Ovary (tissue), 9 donors: ENCODE results near the gene GSN. TPM values are rescaled to one million over a fixed set of nuclear protein-coding genes. Genes with fewer than 3 reads are reported as not detected.

Experiments
- DNase-seq, 5 donors: peaks; one replicate each; pipeline ENCODE4 v3.0.0-alpha.2; 2019 to 2020
- H3K27ac ChIP-seq, 2 donors: fragments of 200-600 bp; one replicate each; pipeline versions ENCODE4 v1.5.1 to v1.8.0; 2019 to 2022
- H3K27me3 ChIP-seq: fragments of 200-600 bp; one replicate; pipeline ENCODE4 v1.8.0; 2022
- H3K36me3 ChIP-seq: fragments of 200-600 bp; sonication (generic); one replicate; pipeline ENCODE4 v1.5.1; 2019
- H3K4me1 ChIP-seq: one replicate; pipeline ENCODE4 v1.8.1; 2013; ENCODE audit warnings: mild to moderate bottlenecking, moderate library complexity; ENCODE audit not compliant: insufficient read depth
- H3K4me3 ChIP-seq: fragments of 200-600 bp; sonication (generic); one replicate; pipeline ENCODE4 v1.5.1; 2017
- H3K9me3 ChIP-seq, 2 donors: fragments of 200-600 bp in 1 of 2; sonication (generic) in 1 of 2; one replicate each; pipeline versions ENCODE4 v1.5.1 to v1.8.1; 2013 to 2019; ENCODE audit warnings: mild to moderate bottlenecking in 1 of 2, moderate library complexity in 1 of 2
- CTCF ChIP-seq, 3 donors: fragments of 450-650 bp in 2 of 3; fragments of 200-600 bp in 1 of 3; IDR thresholded peaks; one replicate each; pipeline versions ENCODE4 v1.5.1 to v1.8.0; 2016 to 2022; ENCODE audit warnings: antibody characterized with exemption in 3 of 3, mild to moderate bottlenecking in 1 of 3
- EP300 ChIP-seq: sonication (generic); formaldehyde crosslinking; IDR thresholded peaks from one replicate; pipeline ENCODE4 v1.6.1; 2017; ENCODE audit warnings: antibody characterized with exemption
- POLR2A ChIP-seq: fragments of 450-650 bp; IDR thresholded peaks from one replicate; pipeline ENCODE4 v1.6.1; 2017; ENCODE audit warnings: antibody characterized with exemption, mild to moderate bottlenecking, moderate library complexity
- WGBS, 3 donors: extraction: QIAGEN DNeasy Blood & Tissue Kit in 1 of 3; methylation state at CpG; one replicate each; pipeline versions ENCODE4 v1.1.5 to v1.1.7; 2013 to 2017; 5-methylcytosine and 5-hydroxymethylcytosine counted together
- intact Hi-C, 4 donors: fragments of 100-400 bp; cut with DNase I; formaldehyde crosslinking; loops; one replicate each; pipeline versions ENCODE4 v1.11.0 to v1.15.1; 2022 to 2023
- polyA plus RNA-seq, 2 donors: library from polyadenylated mRNA; stranded (reverse); fragments of 200-250 nt in 1 of 2; fragments of 350-450 nt in 1 of 2; fragmentation: Illumina TruSeq in 1 of 2; extraction: RNeasy Lipid Tissue Mini Kit (QIAGEN cat#74804) in 1 of 2; gene quantifications; one replicate each; pipeline ENCODE4 v1.2.3, GENCODE V29; 2013 to 2014
- total RNA-seq, 7 donors: library from RNA; depleted of rRNA in 2 of 7; stranded (reverse); fragments of >200 nt in 2 of 7; fragmentation: NEBNext Ultra II Directional in 3 of 7; extraction: Animal tissue kit (Norgen Biotek cat#: 25700) in 3 of 7; gene quantifications; one replicate each; pipeline versions ENCODE4 v1.1.0 to v1.2.4, GENCODE V29; 2016 to 2023
- donor health status: DM: no; HTN: no; CAD: no; lungs with moderate emphysema.
- donor health status: DM: no; HTN: no; CAD: no.
- donor health status: Bipolar disorder and iron deficiency.
- donor health status: DM: yes; HTN: yes; CAD: no.
- donor health status: DM: no; HTN: no; CAD: no.
- donor health status: DM: yes; HTN: yes; CAD: no.

GSN gene
- total and polyA plus RNA-seq, 9 donors = 188 to 706 (median 370) TPM

GRCh38 chr9:121220996-121221663 lies 46.8 kb upstream of the GSN start:
- intact Hi-C loops = loop anchor here in 1 of 4 donors (5.0 kb wide), 2 partner anchors 161 to 176 kb away; no protein-coding TSS in a partner anchor
- peaks cover 3% of the 10 kb centered on the region for H3K4me1 ChIP-seq
- H3K27ac ChIP-seq = no peak overlapping the region
- H3K9me3 ChIP-seq = no peaks in the 10 kb centered on the region
- DNase-seq = no peak
- no peak overlapping the region for H3K4me3 ChIP-seq
- WGBS, 3 donors = 87 to 91% (median 90%) methylated on average over 13 of the region's 13 CpGs
- no peaks in the 10 kb centered on the region for H3K36me3 ChIP-seq
- TF ChIP-seq POLR2A = no peak
- no peak for TF ChIP-seq CTCF (IDR thresholded peaks at IDR 0.05)
- no peak for TF ChIP-seq EP300
- no peaks in the 10 kb centered on the region for H3K27me3 ChIP-seq

- Histone ChIP-seq H3K27ac (no peak overlapping the region), H3K36me3 (no peaks in the 10 kb centered on the region), H3K4me3 (no peak overlapping the region), H3K27me3 (no peaks in the 10 kb centered on the region), H3K4me1 (peaks cover 3% of the 10 kb centered on the region), H3K9me3 (no peaks in the 10 kb centered on the region)
- no peak for DNase-seq
- 96 to 98% (median 97%) methylated on average over 2 of the region's 2 CpGs for WGBS, 3 donors
- intact Hi-C loops = loop anchor here in 1 of 4 donors (5.0 kb wide), 2 partner anchors 161 to 176 kb away; no protein-coding TSS in a partner anchor
- no peak for TF ChIP-seq EP300
- no peak for TF ChIP-seq CTCF (IDR thresholded peaks at IDR 0.05)
- no peak for TF ChIP-seq POLR2A
These were observed 46.3 kb upstream of the GSN start for GRCh38 chr9:121221664-121222055.

- 42 to 53% (median 49%) methylated on average over 12 of the region's 12 CpGs for WGBS, 3 donors
- TF ChIP-seq POLR2A (no peak), CTCF (IDR thresholded peaks at IDR 0.05) (peak; percentile 41 to 55 (median 48))
- no peaks in the 10 kb centered on the region for H3K36me3 ChIP-seq
- intact Hi-C loops = loop anchor here in 1 of 4 donors (5.0 kb wide), 2 partner anchors 160 to 175 kb away; no protein-coding TSS in a partner anchor
- no peaks in the 10 kb centered on the region for H3K27me3 ChIP-seq
- no peaks in the 10 kb centered on the region for H3K9me3 ChIP-seq
- H3K4me1 ChIP-seq = peaks cover 3% of the 10 kb centered on the region
- no peak overlapping the region for H3K27ac ChIP-seq
- DNase-seq = peak in 1 of 5 donors; percentile 18
- H3K4me3 ChIP-seq = no peak overlapping the region
These were observed 45.3 kb upstream of the GSN start for GRCh38 chr9:121222524-121223171.

GRCh38 chr9:121225240-121225639 lies 42.7 kb upstream of the GSN start:
- H3K27me3 ChIP-seq = no peaks in the 10 kb centered on the region

More at GRCh38 chr9:121225240-121225639, 42.7 kb upstream of the GSN start:
- H3K4me1 ChIP-seq = peaks cover 3% of the 10 kb centered on the region
- whole genome bisulfite sequencing, 3 donors = 64 to 76% (median 73%) methylated on average over 5 of the region's 5 CpGs
- intact Hi-C loops = loop anchor here in 1 of 4 donors (5.0 kb wide), 1 partner anchor 167 kb away; no protein-coding TSS in a partner anchor
- no peaks in the 10 kb centered on the region for H3K36me3 ChIP-seq
- no peak for DNase-seq
- TF ChIP-seq POLR2A (no peak), CTCF (IDR thresholded peaks at IDR 0.05) (no peak), EP300 (no peak)
- no peak overlapping the region for H3K27ac ChIP-seq
- no peaks in the 10 kb centered on the region for H3K9me3 ChIP-seq
- no peak overlapping the region for H3K4me3 ChIP-seq
